WERI-Rb-1 (cell line): ENCODE measurements around the gene PIEZO2.

Experiments used
- DNase-seq: peaks from one replicate; pipeline ENCODE4 v3.0.0-alpha.2; 2020
- H3K27ac ChIP-seq: fragments of 250-450 bp; sonication (Bioruptor Pico); 2 replicates; pipeline ENCODE4 v1.5.1; 2020; ENCODE audit warnings: mild to moderate bottlenecking, moderate library complexity
- H3K27me3 ChIP-seq: fragments of 250-450 bp; sonication (Bioruptor Pico); 2 replicates; pipeline ENCODE4 v1.5.1; 2021; ENCODE audit warnings: mild to moderate bottlenecking, low read depth, moderate library complexity; ENCODE audit not compliant: insufficient read depth, severe bottlenecking
- H3K36me3 ChIP-seq: fragments of 250-450 bp; sonication (Bioruptor Pico); 2 replicates; pipeline ENCODE4 v1.5.1; 2020; ENCODE audit warnings: mild to moderate bottlenecking, moderate library complexity
- H3K4me3 ChIP-seq: 2 replicates; pipeline ENCODE4 v1.5.1; 2011; ENCODE audit warnings: low read depth, mild to moderate bottlenecking, control low read depth, low read length
- H3K9me3 ChIP-seq: fragments of 250-450 bp; sonication (Bioruptor Pico); 2 replicates; pipeline ENCODE4 v1.5.1; 2021; ENCODE audit warnings: mild to moderate bottlenecking, moderate library complexity; ENCODE audit not compliant: severe bottlenecking
- CTCF ChIP-seq: IDR thresholded peaks from 2 replicates; pipeline ENCODE4 v1.5.1; 2011; ENCODE audit warnings: low read depth, mild to moderate bottlenecking, control low read depth, inconsistent platforms, low read length

The PIEZO2 gene

GRCh38 chr18:11054497-11054896 lies 94.9 kb downstream of the PIEZO2 start:
- no peak for DNase-seq
- H3K27ac ChIP-seq, result no peak overlapping the region
- H3K36me3 ChIP-seq, result no peaks in the 10 kb centered on the region
- no peaks in the 10 kb centered on the region for H3K27me3 ChIP-seq
- no peak for TF ChIP-seq CTCF
- no peak overlapping the region for H3K4me3 ChIP-seq
- H3K9me3 ChIP-seq, result no peaks in the 10 kb centered on the region

GRCh38 chr18:11053293-11053692 lies 96.1 kb downstream of the PIEZO2 start:
- H3K27me3 ChIP-seq, result peaks cover 2% of the 10 kb centered on the region
- TF ChIP-seq CTCF, result no peak
- no peaks in the 10 kb centered on the region for H3K36me3 ChIP-seq
- H3K27ac ChIP-seq, result no peak overlapping the region
- DNase-seq, result no peak
- H3K9me3 ChIP-seq, result no peaks in the 10 kb centered on the region
- H3K4me3 ChIP-seq, result no peak overlapping the region

- H3K9me3 ChIP-seq, result no peaks in the 10 kb centered on the region
- no peak overlapping the region for H3K27ac ChIP-seq
- DNase-seq, result no peak
- TF ChIP-seq CTCF, result no peak
- H3K36me3 ChIP-seq, result no peaks in the 10 kb centered on the region
- no peak overlapping the region for H3K4me3 ChIP-seq
- H3K27me3 ChIP-seq, result peaks cover 2% of the 10 kb centered on the region
These were observed 96.6 kb downstream of the PIEZO2 start for GRCh38 chr18:11052800-11053199.

GRCh38 chr18:11051462-11051861 lies 97.9 kb downstream of the PIEZO2 start:
- H3K36me3 ChIP-seq, result no peaks in the 10 kb centered on the region

GRCh38 chr18:11050966-11051365 lies 98.4 kb downstream of the PIEZO2 start:
- no peaks in the 10 kb centered on the region for H3K36me3 ChIP-seq
- DNase-seq, result no peak
- H3K4me3 ChIP-seq, result no peak overlapping the region
- no peak overlapping the region for H3K27ac ChIP-seq
- no peaks in the 10 kb centered on the region for H3K9me3 ChIP-seq
- peaks cover 2% of the 10 kb centered on the region for H3K27me3 ChIP-seq
- no peak for TF ChIP-seq CTCF

More at GRCh38 chr18:11051462-11051861, 97.9 kb downstream of the PIEZO2 start:
- TF ChIP-seq CTCF, result no peak
- Histone ChIP-seq H3K9me3 (no peaks in the 10 kb centered on the region), H3K4me3 (no peak overlapping the region), H3K27me3 (peaks cover 2% of the 10 kb centered on the region), H3K27ac (no peak overlapping the region)
- DNase-seq, result no peak

- Histone ChIP-seq H3K36me3 (no peaks in the 10 kb centered on the region), H3K27ac (no peak overlapping the region), H3K4me3 (no peak overlapping the region), H3K9me3 (no peaks in the 10 kb centered on the region), H3K27me3 (peaks cover 2% of the 10 kb centered on the region)
- DNase-seq, result no peak
- no peak for TF ChIP-seq CTCF
These were observed 101.6 kb downstream of the PIEZO2 start for GRCh38 chr18:11047817-11048216.
